ENCODE measurements around the gene SLIT3.

GRCh38 chr5:168721966-168722365 is 579.0 kb downstream of the SLIT3 start:
- TF ChIP-seq, protein P1, sequence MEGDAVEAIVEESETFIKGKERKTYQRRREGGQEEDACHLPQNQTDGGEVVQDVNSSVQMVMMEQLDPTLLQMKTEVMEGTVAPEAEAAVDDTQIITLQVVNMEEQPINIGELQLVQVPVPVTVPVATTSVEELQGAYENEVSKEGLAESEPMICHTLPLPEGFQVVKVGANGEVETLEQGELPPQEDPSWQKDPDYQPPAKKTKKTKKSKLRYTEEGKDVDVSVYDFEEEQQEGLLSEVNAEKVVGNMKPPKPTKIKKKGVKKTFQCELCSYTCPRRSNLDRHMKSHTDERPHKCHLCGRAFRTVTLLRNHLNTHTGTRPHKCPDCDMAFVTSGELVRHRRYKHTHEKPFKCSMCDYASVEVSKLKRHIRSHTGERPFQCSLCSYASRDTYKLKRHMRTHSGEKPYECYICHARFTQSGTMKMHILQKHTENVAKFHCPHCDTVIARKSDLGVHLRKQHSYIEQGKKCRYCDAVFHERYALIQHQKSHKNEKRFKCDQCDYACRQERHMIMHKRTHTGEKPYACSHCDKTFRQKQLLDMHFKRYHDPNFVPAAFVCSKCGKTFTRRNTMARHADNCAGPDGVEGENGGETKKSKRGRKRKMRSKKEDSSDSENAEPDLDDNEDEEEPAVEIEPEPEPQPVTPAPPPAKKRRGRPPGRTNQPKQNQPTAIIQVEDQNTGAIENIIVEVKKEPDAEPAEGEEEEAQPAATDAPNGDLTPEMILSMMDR (IDR thresholded peaks at IDR 0.05; ENCODE audit: extremely low read depth in 1 of 2, insufficient read depth in 1 of 2, low read depth in 1 of 2, low read length in 2 of 2) = no peak
- TF ChIP-seq POLR2AphosphoS5 (IDR thresholded peaks at IDR 0.05; ENCODE audit: insufficient read depth, low read depth, low read length) = no peak
- no peak for TF ChIP-seq EZH2 (IDR thresholded peaks at IDR 0.05; ENCODE audit: borderline replicate concordance, low read depth, low read length, severe bottlenecking)
